Stimulated activated CD8-positive, alpha-beta memory T cell treated with anti-CD3 and anti-CD28 coated beads, Interleukin-7, amount 100 ng/mL, for 1 hour (primary cell): ENCODE data around the gene D2HGDH.
"Not testable (repeated sequence)": the region's sequence is repeated elsewhere in the genome, so short reads cannot be mapped to it uniquely, and the experiment has no call there.

Source experiments
- DNase-seq, 2 donors: peaks; one replicate each; pipeline ENCODE4 v3.0.0-alpha.2; 2020; ENCODE audit warnings: low read depth in 2 of 2

The D2HGDH gene

DNA sequence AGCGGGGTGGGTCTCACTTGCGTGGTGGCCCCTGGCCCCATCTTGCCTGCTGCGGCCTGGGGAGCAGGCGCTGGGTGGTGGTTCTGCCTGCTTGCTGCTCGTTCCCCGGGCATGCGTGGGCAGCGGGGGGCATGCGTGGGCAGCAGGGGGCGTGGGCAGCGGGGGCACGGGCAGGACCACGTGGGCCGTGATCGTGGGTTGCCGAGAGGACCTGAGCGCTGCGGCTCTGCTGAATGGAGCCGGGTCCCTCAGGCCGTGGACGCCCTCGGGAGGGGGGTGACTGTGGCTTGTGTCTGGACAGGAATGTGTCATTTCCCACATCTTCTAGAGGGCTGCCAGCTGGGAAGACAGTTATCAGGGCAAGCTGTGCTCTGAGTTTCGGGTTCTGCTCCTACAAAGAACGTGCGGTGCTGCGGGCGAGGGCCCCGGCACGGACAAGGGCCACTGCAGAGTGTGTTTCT, 33.9 kb downstream of the D2HGDH start:
- no peak for DNase-seq

DNA sequence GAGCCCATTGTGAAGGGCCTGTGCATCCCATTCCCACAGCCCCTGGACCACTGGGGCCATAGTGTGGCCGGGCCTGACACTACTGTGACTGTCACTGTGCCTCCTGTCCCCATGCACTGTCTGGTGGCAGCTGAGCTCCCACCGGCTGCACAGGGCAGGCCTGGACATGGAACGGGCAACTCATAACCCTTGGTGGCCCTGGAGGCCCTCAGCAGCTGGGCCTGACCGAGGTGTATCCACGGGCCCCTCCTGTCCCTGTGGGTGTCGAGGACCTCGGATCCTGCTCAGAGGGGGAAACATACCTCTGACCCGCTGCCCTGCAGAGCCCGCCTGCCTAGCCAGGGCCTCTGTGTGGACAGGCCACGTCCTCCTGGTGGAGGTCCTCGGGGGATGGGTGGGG, 34.4 kb downstream of the D2HGDH start:
- DNase-seq: no peak

DNA sequence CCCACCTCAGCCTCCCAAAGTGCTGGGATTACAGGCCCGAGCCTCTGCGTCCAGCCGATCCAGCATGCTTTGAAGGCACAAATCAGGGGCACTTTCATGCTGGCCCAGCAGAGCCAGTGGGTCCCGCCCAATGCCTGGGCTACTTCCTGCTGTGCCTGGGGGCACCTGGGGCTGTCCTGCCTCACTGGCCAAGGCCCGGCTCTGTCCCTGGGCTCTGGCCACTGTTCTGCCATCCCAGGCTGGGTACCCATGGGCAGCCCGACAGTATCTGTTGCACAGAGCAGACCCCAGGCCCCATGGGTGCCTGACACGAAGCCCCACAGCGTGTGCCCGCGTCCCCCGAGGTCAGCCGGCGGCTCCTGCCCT, 35.4 kb downstream of the D2HGDH start:
- no peak for DNase-seq

DNA sequence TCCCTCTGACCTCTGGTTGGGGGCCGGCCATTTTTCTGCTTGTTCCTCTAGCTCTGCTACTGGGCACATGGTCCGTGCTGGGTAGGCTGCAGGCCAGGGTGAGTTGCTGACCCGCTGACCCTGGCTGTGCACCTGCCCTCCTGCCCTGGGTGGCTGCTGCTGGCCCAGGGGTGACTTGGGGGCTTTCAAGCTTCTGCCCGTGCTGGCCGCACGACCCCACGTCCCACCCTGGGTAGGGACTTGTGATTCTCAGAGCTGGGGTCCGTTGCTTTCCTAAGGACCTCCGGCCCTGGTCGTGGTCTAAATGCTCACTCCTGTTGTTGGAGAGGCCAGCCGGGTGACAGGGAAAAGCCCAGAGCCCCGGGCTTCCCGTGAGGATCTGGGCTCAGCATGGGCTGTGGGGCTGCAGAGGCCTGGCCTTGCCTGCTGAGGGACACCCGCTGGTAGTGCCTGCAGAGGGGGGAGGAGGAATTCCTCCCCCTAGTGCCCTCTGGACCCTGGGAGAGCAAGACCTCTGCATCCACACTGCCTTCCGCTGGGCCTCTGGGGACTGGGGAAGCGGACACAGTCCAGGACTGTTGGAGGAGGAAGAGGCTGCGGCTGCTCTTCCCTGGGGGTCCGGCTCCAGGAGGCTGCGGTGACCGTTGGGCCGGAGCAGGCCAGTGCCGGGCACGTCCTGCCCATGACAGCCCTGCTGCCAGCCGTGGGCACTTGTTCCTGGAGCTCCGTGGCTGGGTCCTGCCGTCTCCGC, 35.9 kb downstream of the D2HGDH start:
- no peak for DNase-seq

DNA sequence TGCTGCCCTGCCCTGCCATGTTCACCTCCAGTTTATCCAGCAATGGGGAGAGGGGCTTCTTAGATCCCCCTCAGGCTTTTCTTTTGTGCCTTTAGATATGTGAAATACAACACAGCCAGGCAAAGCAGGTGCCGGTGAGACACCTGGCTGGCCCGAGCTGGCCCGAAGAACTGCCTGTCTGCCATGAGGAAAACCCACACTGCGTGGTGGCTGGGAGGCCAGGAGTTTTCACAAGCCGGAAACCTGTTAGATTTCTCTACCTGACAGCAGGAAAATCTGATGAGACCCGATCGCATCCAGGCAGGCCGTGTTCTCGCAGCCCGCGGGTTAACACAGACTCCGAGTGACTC, 36.5 kb downstream of the D2HGDH start:
- no peak for DNase-seq

DNA sequence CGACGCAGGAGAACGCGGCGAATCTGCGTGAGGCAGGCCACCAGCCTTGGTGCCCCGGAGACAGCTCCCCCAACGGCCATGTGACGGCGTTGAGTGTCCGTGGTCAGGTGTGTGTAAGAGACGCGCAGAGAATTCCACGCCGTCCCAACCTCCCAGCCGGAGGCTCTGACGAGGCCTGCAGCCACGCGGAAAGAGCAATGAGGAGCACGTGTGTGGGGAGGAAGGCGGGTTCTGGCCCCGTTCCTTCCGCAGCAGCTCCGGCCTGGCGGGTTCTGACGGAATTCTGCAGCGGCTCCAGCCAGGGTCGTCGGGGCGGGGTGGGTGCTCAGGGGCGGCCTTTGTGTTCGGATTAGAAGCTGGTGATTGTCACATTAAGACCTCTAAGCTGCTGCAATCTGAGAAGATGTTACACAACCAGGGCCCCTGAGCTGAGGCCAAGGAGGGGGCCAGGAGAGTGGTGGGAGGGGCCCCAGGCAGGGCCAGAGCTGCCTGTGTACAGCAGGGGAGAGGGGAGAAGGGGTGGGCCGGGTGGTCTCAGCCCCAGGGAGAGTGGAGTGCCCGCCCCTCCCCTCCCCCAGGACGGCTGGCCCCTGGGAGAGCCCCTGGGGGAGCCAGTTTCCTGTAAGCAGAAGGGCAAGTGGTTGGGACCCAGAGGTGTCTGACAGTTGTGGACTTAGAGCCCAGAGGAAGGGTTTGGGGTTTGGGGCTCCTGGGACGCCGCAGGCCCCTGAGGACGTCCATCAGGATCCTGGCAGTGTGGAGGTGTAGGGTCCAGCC, 37.0 kb downstream of the D2HGDH start:
- DNase-seq: no peak

DNA sequence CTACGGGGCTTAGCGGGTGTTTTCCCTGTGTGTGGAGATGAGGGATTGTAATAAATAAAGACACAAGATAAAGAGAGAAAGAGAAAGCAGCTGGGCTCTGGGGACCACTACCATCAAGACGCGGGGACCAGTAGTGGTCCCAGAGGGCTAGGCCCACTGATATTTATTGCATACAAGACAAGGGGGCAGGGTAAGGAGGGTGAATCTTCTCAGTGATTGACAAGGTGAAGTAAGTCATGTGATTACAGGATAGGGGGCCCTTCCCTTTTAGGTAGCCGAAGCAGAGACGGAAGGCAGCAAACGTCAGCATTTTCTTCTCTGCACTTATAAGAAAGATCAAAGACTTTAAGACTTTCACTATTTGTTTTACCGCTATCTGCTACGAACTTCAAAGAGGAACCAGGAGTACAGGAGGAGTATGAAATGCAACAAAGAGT, 37.7 kb downstream of the D2HGDH start:
- DNase-seq: no peak

DNA sequence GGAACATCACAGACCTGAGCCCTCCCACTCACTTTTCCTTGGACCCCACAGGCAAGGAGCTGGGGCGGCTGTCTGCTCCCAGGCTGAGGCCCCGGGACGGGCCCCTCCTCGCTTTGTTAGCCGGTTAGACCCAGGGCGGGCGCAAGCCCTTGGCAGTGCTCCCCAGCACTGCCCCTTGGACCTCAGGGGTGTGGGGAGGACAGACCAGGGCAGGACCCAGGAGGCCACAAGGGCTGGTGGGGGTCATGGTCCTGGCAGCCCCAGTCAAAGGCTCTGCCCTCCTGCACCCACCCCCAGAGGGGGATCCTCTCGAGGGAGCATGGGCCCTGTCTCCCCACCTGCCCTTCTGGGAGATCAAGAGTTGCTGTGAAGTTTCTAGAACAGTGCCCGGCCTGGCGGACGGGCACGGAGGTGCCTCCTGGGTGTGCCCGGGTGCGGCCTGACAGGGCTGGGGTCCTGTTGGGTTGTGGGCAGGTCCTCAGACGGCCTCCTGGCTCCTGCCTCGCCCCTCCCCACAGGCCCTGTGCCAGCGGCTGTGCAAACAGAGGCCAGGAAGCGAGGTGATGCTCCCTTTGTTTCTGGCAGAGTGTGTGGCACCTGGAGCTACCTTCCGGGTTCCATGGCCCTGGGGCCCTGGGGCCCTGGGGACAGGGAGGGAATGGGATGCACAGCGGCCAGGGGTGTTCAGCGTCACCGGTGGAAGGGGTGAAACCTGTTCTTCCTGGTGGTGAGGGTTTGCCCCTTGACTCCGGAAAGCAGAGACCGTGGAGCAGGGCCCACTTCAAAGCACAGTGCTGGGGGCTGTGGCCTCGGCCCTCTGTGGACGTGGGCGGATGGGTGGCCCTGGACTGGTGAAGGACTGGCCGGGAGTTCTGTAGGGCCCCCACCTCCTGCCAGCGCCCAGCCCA, 39.3 kb downstream of the D2HGDH start:
- no peak for DNase-seq

DNA sequence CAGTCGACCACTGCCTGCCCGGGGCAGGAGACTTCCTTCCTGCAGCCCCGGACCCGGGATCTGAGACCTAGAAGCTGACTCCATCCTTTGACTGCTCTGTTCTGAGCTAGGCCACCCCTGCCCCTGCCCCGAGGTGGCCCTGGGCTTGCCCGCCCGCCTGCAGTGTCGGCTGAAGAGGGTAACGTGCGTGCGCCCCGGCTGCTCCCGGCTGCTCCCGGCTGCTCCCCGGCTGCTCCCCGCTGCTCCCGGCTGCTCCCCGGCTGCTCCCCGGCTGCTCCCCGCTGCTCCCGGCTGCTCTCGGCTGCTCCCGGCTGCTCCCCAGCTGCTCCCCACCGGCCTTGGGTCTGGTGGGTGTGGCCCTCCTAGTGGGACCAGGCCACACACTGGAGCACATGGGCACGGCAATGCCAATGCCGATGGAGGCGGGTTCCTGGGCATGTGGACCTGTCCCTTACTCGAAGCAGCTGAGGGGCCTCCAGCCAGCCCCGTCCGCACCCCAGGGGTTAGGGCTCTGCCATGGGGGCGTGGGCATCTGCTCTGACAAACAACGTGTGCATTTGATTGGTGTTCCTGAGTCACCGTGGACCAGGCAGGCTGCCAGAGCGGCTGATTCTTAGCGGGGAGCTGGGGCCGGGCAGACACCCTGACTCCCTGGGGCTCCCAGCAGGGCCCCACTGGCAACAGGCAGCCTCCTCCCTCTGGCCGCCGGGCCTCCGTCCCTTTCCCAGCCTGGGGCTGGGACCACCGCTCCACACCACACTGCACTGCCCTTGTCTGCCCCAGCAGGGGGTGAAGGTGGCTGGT, 40.2 kb downstream of the D2HGDH start:
- no peak for DNase-seq

DNA sequence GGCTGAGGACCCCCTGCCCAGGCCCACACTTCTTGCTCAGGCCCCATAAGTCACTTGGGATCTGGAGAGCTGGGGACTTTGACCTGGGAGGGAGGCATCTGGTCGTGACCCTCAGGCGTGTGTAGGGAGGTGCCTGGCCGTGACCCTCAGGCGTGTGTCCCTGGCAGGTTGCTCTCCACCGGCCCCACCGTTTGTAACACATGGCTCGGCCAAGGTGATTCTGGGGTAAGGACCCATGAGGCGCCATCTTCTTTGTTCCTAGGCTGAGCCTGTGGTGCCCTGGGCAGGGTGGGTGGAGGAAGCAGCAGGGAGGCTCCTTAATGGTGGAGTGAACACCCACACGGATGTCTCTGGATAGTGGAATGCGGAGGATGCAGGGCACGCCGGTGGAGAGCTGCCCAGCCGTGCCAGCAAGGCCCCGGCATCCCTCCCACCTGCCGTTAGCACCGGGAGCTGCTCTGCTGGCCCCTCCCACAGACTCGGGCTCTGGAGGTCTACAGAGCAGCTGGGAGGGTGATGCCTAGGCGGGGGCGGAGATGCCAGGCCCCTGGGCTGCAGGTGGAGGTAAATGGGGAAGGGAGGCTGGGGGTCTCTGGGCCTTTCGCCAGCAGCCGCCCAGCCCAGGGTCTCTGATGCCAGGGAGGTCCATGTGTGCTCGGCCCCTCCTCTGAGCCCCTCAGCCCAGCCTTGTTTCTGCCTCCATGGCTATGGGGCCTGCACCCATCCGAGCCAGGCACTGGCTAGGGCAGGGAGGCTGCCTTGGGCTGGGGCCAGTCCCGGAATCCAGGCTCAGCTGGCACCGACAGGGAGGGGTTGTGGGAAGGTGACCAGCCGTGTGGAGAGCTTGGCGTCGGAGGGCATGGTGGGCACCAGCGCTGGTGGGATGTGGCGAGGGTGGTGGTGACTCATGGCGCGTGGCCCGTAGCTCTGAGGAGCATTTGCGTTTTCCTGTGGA, 41.1 kb downstream of the D2HGDH start:
- no peak for DNase-seq

DNA sequence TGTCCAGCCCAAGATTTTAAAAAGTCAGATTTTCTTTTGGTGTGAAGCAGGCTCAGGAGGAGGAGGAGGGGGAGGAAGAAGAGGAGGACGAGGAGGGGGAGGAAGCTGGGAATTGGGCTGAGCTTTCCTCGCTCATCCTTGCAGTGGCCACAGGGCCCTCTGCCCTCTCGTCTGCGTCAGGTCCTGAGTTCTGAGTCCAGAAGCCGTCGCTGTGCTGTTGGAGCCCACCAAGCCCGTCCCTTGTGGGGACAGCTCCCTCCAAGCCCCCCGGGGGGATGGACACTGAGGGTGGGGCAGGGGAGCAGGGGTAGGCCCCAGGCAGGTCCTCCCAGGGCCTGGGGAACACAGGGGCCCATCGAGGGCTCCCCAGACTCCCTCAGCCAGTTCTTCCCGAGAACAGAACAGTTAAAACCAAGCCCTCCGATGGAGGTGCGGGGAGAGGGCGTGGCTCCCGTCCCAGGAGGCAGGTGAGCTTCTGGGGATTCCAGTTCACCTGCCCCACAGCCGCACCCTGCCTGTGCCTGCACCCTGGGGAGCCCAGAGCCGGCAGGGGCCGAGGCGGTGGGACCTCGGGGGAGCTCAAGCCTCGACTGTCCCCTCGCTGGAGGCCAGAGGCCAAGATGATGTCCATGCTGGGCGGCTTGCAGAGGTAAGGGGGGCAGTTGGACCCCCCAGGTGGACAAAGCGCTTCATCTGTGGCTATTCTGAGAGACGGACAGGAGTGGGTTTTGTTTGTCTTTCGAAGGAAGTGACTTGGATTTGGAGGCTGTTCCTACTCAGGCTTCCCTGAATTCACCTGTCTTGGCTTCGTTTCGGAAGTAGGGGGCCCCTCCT, 42.1 kb downstream of the D2HGDH start, which contains the start of gene GAL3ST2:
TSS of gene GAL3ST2 (plus strand) at position 487 of the 834 bp plus-strand sequence. CDS start at position 621, 134 bp downstream.
- no peak for DNase-seq

DNA sequence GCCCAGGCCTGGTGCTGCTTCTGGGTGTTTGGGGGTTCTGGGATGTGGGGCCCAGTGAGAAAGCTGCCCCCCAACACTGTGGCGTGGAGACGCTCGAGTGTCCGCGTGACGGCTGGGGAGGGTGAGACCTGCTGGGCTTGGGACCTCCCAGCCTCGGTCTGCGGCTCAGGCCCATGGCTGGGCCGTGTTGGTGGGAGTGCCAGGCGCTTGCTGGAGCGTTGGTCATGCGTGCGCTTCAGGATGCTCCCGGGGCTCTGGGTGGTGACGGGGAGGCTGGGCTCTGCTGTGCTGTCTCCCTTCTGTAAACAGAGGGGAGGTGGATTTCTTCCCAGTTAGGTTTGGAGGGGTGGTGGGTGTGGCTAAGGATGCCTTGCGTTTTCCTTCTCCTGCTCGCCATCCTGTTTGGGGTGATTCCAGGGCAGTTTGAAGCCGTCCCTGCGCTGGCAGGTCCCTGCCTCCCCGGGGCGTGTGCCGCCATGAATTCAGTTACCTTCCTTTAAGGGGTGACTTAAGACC, 42.8 kb downstream of the D2HGDH start:
- no peak for DNase-seq

DNA sequence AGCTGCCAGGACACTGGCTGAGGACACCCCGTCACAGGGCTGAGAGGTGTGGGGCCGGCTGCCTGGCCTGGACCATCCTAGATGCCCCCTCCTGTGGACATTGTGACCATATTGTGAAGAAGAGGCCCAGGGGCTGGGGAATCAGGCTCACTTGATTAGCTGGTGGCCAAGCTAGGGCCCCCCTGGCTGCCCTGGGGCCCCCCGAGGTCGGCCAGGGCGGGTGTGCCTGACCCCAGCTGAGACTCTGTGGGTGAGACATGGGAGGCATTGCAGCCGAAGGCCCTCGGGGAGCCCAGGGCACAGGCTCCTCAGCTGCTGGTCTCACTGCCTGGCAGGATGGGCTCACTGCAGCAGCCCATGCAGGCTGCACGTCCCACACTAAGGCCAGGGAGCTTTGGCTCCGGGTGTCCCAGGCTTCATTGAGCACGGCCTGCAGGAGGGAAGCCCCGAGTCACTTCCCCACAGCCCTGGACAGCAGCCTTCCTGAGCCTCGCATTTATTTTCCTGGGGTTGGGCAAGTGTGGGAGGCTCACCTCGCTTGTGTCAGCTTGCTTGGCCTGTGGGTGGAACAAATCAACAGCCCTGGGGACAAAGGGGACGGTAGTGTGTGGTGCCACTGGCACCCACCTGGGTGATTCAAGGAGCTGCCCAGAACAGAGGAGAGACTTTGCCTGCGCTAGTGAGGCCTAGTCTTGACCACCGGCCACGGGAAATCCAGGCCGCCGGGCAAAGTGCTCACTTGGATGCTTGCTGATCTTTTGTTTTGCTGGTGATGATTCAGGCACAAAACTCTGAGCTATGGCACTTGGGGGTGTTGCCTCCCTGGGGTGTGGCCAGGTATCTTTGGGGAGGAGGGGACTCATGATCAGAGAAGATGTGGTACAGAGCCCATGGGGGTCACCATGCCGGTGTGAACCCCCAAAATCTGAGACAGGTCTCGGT, 43.5 kb downstream of the D2HGDH start:
- no peak for DNase-seq

DNA sequence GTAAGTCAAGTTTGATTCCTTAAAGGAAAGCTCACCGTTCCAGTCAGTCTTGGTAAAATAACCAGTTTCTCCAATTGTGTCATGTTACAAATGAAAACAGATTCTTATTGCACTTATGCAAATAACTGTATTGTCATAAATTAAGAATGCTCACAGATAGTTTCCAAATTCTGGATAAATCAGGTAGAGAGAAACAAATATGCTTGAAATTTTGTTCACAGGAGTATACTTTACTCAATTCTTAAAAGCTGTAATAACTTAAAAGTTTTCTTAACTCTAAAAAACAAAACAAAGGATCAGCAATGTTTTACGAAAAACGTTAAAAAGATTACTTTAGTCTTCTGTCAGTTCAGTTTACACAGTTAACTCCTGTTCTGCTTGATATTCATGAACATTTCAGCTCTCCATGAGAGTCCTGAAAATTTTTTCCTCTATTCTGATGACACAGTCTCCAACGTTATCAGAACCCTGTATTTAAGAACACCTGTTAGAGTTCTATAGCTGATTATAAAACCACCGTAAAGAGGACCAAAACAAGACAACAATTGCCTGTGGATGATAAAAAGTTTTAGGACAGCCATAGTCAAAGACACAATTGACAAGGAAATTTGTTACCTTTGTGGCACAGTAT, 46.6 kb downstream of the D2HGDH start:
- DNase-seq: no peak

DNA sequence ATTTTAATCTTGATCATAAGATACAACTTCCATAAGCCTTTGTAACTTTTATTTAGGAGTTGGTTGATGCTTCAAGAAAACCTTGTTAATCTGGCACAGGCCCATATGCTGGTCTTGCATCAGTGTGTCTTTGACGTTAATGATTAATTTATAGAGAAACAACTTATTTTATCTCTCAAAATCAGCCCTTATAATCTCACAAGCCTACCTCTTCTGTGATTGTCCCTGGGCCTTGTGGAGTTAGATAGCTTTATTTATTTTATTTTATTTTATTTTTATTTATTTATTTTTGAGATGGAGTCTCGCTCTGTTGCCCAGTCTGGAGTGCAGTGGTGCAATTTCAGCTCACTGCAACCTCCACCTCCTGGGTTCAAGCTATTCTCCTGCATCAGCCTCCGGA, 47.6 kb downstream of the D2HGDH start:
- not testable (repeated sequence) for DNase-seq

DNA sequence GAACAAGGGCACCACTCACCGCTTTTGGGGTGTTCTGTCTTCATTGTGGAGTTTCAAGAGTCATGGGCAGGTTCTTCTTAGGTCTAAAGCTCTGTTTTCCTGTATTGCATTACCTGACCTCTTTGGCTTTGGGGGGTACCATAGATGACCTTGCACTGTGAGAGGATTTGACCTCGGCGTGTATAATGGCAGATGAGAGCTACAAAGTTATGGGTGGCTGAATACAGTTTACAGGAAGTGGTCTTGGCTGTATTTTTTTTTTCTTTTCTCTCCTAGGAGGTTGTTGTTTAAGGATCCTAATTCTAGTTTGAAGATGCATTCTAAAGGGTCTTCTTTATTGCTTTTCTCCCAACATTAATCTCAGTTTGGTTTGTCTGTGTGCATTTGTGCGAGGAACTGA, 53.7 kb downstream of the D2HGDH start:
- DNase-seq: no peak

DNA sequence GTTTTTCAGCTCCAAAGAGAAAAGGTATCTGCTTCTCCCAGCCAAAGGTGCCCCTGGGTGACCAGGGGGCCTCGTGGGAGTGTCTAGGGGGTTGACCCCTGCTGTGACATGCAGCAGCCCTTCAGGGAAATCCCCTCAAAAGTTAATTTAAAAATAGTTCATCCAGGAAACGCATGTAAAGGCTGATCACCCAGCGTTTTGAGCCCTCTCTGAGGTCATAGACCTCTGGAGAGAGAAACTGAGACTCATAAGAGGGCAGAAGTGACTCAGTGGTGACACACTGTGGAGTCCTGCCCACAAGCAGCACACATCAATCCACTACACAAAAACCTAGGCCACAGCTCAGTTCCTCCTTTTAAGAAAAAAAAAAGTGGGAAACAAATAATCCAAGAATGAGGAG, 54.1 kb downstream of the D2HGDH start:
- DNase-seq: no peak
